ENCODE measurements around the gene TMPRSS3.

TMPRSS3 gene

GRCh38 chr21:42435401-42435800 lies 39.5 kb upstream of the TMPRSS3 start:
- no peak for ATAC-seq
- no peak for TF ChIP-seq SNAI2 (CRISPR knock-in tag; IDR thresholded peaks at IDR 0.05)
- TF ChIP-seq ZNF70 (CRISPR knock-in tag; IDR thresholded peaks at IDR 0.05): no peak
- no peak for TF ChIP-seq ZNF8 (CRISPR knock-in tag; IDR thresholded peaks at IDR 0.05)
- no peak for TF ChIP-seq GLIS3 (CRISPR knock-in tag; IDR thresholded peaks at IDR 0.05)
- TF ChIP-seq, protein P1, sequence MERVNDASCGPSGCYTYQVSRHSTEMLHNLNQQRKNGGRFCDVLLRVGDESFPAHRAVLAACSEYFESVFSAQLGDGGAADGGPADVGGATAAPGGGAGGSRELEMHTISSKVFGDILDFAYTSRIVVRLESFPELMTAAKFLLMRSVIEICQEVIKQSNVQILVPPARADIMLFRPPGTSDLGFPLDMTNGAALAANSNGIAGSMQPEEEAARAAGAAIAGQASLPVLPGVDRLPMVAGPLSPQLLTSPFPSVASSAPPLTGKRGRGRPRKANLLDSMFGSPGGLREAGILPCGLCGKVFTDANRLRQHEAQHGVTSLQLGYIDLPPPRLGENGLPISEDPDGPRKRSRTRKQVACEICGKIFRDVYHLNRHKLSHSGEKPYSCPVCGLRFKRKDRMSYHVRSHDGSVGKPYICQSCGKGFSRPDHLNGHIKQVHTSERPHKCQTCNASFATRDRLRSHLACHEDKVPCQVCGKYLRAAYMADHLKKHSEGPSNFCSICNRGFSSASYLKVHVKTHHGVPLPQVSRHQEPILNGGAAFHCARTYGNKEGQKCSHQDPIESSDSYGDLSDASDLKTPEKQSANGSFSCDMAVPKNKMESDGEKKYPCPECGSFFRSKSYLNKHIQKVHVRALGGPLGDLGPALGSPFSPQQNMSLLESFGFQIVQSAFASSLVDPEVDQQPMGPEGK (CRISPR knock-in tag; IDR thresholded peaks at IDR 0.05; ENCODE audit: borderline replicate concordance): no peak
- TF ChIP-seq ZNF565 (CRISPR knock-in tag; conservative IDR thresholded peaks at IDR 0.05; ENCODE audit: low read depth): no peak
- no peak for TF ChIP-seq OSR1 (CRISPR knock-in tag; IDR thresholded peaks at IDR 0.05)
- TF ChIP-seq TOX (CRISPR knock-in tag; IDR thresholded peaks at IDR 0.05; ENCODE audit: borderline replicate concordance): no peak
- TF ChIP-seq ISL1 (CRISPR knock-in tag; IDR thresholded peaks at IDR 0.05): no peak
- no peak for TF ChIP-seq ZFP30 (CRISPR knock-in tag; IDR thresholded peaks at IDR 0.05)

- ATAC-seq: no peak
- TF ChIP-seq ESRRG (CRISPR knock-in tag; IDR thresholded peaks at IDR 0.05) (no peak), ARNTL (CRISPR knock-in tag; IDR thresholded peaks at IDR 0.05; ENCODE audit: borderline replicate concordance, low read depth) (no peak)
Observed at GRCh38 chr21:42434884-42435283, 39.0 kb upstream of the TMPRSS3 start.

DNA sequence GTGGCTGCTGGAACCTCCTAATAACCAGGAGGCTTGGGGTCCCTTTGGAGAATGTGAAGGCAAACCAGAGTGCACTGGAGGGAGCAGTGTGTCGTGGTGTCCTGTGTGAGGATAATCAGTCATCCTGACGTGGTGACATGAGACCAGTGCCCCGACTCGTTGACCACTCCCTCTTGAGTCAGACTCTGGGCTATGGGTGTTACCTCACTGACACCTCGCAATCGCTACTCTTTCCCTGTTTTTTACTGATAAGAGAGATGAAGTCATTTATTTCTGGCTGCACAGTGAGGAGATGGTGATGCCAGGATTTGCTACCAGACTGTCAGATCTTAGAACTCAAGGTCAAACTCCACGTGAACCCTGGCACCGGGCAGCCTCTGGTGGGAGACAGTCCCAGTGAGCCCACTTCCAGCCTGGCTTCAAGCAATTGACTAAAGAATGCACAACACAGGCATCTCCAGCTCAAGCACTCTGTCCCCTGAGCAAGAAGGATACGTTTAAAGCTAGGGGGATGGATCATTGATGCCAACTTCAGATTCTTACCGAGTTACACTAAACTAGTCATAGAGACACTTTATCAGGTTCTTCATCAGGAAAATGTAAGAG lies 38.2 kb upstream of the TMPRSS3 start:
- TF ChIP-seq, protein P2, sequence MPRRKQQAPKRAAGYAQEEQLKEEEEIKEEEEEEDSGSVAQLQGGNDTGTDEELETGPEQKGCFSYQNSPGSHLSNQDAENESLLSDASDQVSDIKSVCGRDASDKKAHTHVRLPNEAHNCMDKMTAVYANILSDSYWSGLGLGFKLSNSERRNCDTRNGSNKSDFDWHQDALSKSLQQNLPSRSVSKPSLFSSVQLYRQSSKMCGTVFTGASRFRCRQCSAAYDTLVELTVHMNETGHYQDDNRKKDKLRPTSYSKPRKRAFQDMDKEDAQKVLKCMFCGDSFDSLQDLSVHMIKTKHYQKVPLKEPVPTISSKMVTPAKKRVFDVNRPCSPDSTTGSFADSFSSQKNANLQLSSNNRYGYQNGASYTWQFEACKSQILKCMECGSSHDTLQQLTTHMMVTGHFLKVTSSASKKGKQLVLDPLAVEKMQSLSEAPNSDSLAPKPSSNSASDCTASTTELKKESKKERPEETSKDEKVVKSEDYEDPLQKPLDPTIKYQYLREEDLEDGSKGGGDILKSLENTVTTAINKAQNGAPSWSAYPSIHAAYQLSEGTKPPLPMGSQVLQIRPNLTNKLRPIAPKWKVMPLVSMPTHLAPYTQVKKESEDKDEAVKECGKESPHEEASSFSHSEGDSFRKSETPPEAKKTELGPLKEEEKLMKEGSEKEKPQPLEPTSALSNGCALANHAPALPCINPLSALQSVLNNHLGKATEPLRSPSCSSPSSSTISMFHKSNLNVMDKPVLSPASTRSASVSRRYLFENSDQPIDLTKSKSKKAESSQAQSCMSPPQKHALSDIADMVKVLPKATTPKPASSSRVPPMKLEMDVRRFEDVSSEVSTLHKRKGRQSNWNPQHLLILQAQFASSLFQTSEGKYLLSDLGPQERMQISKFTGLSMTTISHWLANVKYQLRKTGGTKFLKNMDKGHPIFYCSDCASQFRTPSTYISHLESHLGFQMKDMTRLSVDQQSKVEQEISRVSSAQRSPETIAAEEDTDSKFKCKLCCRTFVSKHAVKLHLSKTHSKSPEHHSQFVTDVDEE (CRISPR knock-in tag; IDR thresholded peaks at IDR 0.05): no peak
- TF ChIP-seq PPARA (CRISPR knock-in tag; IDR thresholded peaks at IDR 0.05; ENCODE audit: borderline replicate concordance): no peak
- no peak for TF ChIP-seq ZNF70 (CRISPR knock-in tag; IDR thresholded peaks at IDR 0.05)
- TF ChIP-seq, protein P3, sequence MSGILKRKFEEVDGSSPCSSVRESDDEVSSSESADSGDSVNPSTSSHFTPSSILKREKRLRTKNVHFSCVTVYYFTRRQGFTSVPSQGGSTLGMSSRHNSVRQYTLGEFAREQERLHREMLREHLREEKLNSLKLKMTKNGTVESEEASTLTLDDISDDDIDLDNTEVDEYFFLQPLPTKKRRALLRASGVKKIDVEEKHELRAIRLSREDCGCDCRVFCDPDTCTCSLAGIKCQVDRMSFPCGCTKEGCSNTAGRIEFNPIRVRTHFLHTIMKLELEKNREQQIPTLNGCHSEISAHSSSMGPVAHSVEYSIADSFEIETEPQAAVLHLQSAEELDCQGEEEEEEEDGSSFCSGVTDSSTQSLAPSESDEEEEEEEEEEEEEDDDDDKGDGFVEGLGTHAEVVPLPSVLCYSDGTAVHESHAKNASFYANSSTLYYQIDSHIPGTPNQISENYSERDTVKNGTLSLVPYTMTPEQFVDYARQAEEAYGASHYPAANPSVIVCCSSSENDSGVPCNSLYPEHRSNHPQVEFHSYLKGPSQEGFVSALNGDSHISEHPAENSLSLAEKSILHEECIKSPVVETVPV (CRISPR knock-in tag; IDR thresholded peaks at IDR 0.05): no peak
- TF ChIP-seq ISL1 (CRISPR knock-in tag; IDR thresholded peaks at IDR 0.05): no peak
- TF ChIP-seq CSDC2 (CRISPR knock-in tag; IDR thresholded peaks at IDR 0.05): no peak
- TF ChIP-seq ZNF8 (CRISPR knock-in tag; IDR thresholded peaks at IDR 0.05): no peak
- TF ChIP-seq GLIS3 (CRISPR knock-in tag; IDR thresholded peaks at IDR 0.05): no peak
- TF ChIP-seq ZC3H10 (CRISPR knock-in tag; IDR thresholded peaks at IDR 0.05): no peak
- no peak for TF ChIP-seq ZFP3 (CRISPR knock-in tag; IDR thresholded peaks at IDR 0.05)
- TF ChIP-seq ZNF565 (CRISPR knock-in tag; conservative IDR thresholded peaks at IDR 0.05; ENCODE audit: low read depth): no peak
- no peak for TF ChIP-seq POU6F1 (CRISPR knock-in tag; IDR thresholded peaks at IDR 0.05; ENCODE audit: borderline replicate concordance, low read depth)
- no peak for TF ChIP-seq RARB (CRISPR knock-in tag; IDR thresholded peaks at IDR 0.05)
- no peak for TF ChIP-seq SNAI2 (CRISPR knock-in tag; IDR thresholded peaks at IDR 0.05)
- no peak for TF ChIP-seq ESRRG (CRISPR knock-in tag; IDR thresholded peaks at IDR 0.05)
- no peak for ATAC-seq

DNA sequence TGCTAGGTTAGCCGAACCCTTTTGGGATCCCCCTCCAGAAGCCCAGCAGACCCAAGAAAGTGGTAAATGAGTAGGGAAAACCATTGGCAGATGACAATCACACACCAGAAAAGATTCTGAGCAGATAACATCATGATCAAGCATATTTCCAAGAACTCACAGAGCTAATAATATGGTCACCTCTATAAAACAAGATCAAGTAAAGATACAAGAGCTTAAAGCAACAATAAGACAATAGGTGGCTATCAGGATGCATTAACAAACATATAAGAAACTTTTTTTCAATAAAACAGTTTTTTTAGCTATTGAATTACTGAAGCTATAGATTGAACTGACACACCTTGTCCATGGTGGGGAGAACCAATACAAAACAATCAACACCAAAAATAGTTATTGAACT lies 36.8 kb upstream of the TMPRSS3 start:
- no peak for ATAC-seq
- TF ChIP-seq BACH2 (CRISPR knock-in tag; IDR thresholded peaks at IDR 0.05; ENCODE audit: borderline replicate concordance): no peak
- TF ChIP-seq, protein P1 (CRISPR knock-in tag; IDR thresholded peaks at IDR 0.05; ENCODE audit: borderline replicate concordance): no peak
- TF ChIP-seq ZFP30 (CRISPR knock-in tag; IDR thresholded peaks at IDR 0.05): no peak
- TF ChIP-seq RARB (CRISPR knock-in tag; IDR thresholded peaks at IDR 0.05): no peak
- no peak for TF ChIP-seq TCF4 (CRISPR knock-in tag; IDR thresholded peaks at IDR 0.05; ENCODE audit: borderline replicate concordance)
- TF ChIP-seq GLIS3 (CRISPR knock-in tag; IDR thresholded peaks at IDR 0.05): no peak
- TF ChIP-seq, protein P3 (CRISPR knock-in tag; IDR thresholded peaks at IDR 0.05): no peak
- TF ChIP-seq CREB5 (CRISPR knock-in tag; IDR thresholded peaks at IDR 0.05; ENCODE audit: low read depth): no peak
